ENCODE results near the gene RDH5. TPM values are rescaled to one million over a fixed set of nuclear protein-coding genes. Genes with fewer than 3 reads are reported as not detected.

Gene RDH5
- total RNA-seq, 1 experiment from 2014 or later, result 5.8 TPM

GRCh38 chr12:55728939-55729818, 9.0 kb downstream of the RDH5 start, which contains the start of gene CD63:
Gene CD63, minus strand, starts transcription at chr12:55729009. Its CDS starts 668 bp downstream, at chr12:55728341.
- H3K27ac Mint-ChIP-seq, result peak within 1 kb of the TSS; percentile 75
- peak; percentile 75 for ATAC-seq
- H3K27me3 Mint-ChIP-seq (ENCODE audit: low read depth), result no peaks in the 10 kb centered on the region
- H3K36me3 Mint-ChIP-seq, result peaks cover 14% of the 10 kb centered on the region
- peak within 1 kb of the TSS; percentile 88 for H3K4me3 Mint-ChIP-seq
- DNase-seq (ENCODE audit: low spot score), result peak; percentile 87
- H3K4me1 Mint-ChIP-seq, result peaks cover 31% of the 10 kb centered on the region
- TF ChIP-seq SMAD3 (CRISPR knock-in tag; IDR thresholded peaks at IDR 0.05; ENCODE audit: borderline replicate concordance), result no peak
- TF ChIP-seq, protein P1, sequence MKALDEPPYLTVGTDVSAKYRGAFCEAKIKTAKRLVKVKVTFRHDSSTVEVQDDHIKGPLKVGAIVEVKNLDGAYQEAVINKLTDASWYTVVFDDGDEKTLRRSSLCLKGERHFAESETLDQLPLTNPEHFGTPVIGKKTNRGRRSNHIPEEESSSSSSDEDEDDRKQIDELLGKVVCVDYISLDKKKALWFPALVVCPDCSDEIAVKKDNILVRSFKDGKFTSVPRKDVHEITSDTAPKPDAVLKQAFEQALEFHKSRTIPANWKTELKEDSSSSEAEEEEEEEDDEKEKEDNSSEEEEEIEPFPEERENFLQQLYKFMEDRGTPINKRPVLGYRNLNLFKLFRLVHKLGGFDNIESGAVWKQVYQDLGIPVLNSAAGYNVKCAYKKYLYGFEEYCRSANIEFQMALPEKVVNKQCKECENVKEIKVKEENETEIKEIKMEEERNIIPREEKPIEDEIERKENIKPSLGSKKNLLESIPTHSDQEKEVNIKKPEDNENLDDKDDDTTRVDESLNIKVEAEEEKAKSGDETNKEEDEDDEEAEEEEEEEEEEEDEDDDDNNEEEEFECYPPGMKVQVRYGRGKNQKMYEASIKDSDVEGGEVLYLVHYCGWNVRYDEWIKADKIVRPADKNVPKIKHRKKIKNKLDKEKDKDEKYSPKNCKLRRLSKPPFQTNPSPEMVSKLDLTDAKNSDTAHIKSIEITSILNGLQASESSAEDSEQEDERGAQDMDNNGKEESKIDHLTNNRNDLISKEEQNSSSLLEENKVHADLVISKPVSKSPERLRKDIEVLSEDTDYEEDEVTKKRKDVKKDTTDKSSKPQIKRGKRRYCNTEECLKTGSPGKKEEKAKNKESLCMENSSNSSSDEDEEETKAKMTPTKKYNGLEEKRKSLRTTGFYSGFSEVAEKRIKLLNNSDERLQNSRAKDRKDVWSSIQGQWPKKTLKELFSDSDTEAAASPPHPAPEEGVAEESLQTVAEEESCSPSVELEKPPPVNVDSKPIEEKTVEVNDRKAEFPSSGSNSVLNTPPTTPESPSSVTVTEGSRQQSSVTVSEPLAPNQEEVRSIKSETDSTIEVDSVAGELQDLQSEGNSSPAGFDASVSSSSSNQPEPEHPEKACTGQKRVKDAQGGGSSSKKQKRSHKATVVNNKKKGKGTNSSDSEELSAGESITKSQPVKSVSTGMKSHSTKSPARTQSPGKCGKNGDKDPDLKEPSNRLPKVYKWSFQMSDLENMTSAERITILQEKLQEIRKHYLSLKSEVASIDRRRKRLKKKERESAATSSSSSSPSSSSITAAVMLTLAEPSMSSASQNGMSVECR (CRISPR knock-in tag; IDR thresholded peaks at IDR 0.05; ENCODE audit: borderline replicate concordance), result peak; percentile 36; the same call in 1 of the 2 replicates
- TF ChIP-seq ETV6 (CRISPR knock-in tag; IDR thresholded peaks at IDR 0.05), result 0 out of 2 replicates have a peak, but pooled peaks have one; percentile 17
- peak; percentile 65; the same call in 1 of the 2 replicates for TF ChIP-seq E2F5 (CRISPR knock-in tag; IDR thresholded peaks at IDR 0.05)
- TF ChIP-seq, protein P2, sequence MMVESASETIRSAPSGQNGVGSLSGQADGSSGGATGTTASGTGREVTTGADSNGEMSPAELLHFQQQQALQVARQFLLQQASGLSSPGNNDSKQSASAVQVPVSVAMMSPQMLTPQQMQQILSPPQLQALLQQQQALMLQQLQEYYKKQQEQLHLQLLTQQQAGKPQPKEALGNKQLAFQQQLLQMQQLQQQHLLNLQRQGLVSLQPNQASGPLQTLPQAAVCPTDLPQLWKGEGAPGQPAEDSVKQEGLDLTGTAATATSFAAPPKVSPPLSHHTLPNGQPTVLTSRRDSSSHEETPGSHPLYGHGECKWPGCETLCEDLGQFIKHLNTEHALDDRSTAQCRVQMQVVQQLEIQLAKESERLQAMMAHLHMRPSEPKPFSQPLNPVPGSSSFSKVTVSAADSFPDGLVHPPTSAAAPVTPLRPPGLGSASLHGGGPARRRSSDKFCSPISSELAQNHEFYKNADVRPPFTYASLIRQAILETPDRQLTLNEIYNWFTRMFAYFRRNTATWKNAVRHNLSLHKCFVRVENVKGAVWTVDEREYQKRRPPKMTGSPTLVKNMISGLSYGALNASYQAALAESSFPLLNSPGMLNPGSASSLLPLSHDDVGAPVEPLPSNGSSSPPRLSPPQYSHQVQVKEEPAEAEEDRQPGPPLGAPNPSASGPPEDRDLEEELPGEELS (CRISPR knock-in tag; IDR thresholded peaks at IDR 0.05), result peak; percentile 63; the same call in 1 of the 2 replicates
- peak; percentile 94 for TF ChIP-seq USF2 (CRISPR knock-in tag; IDR thresholded peaks at IDR 0.05)
- peak; percentile 90 for TF ChIP-seq USF1 (CRISPR knock-in tag; IDR thresholded peaks at IDR 0.05)
- TF ChIP-seq NFYB (CRISPR knock-in tag; conservative IDR thresholded peaks at IDR 0.05; ENCODE audit: low read depth), result no peak
- peak; percentile 39; the same call in 1 of the 2 replicates for TF ChIP-seq CREM (CRISPR knock-in tag; IDR thresholded peaks at IDR 0.05)
- 0 out of 2 replicates have a peak, but pooled peaks have one; percentile 37 for TF ChIP-seq GABPB1 (CRISPR knock-in tag; IDR thresholded peaks at IDR 0.05)
- no peak for TF ChIP-seq TP53 (CRISPR knock-in tag; IDR thresholded peaks at IDR 0.05)
- TF ChIP-seq TEAD1 (CRISPR knock-in tag; IDR thresholded peaks at IDR 0.05), result peak; percentile 63; the same call in 1 of the 2 replicates
- peak; percentile 83 for TF ChIP-seq SP1 (CRISPR knock-in tag; conservative IDR thresholded peaks at IDR 0.05)
- TF ChIP-seq MYBL2 (CRISPR knock-in tag; IDR thresholded peaks at IDR 0.05), result peak; percentile 59; the same call in 1 of the 2 replicates
- TF ChIP-seq HMGXB4 (CRISPR knock-in tag; IDR thresholded peaks at IDR 0.05), result peak; percentile 51; the same call in 1 of the 2 replicates
- 0 out of 2 replicates have a peak, but pooled peaks have one; percentile 35 for TF ChIP-seq ATF1 (CRISPR knock-in tag; IDR thresholded peaks at IDR 0.05)
- TF ChIP-seq, protein P3, sequence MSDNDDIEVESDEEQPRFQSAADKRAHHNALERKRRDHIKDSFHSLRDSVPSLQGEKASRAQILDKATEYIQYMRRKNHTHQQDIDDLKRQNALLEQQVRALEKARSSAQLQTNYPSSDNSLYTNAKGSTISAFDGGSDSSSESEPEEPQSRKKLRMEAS (CRISPR knock-in tag; IDR thresholded peaks at IDR 0.05), result peak; percentile 77; the same call in 1 of the 2 replicates
- no peak for TF ChIP-seq CDX4 (CRISPR knock-in tag; IDR thresholded peaks at IDR 0.05; ENCODE audit: borderline replicate concordance)
- TF ChIP-seq KAT7 (CRISPR knock-in tag; IDR thresholded peaks at IDR 0.05; ENCODE audit: borderline replicate concordance), result no peak
- ChIA-PET CTCF (interaction anchor here (0.6 to 2.7 kb wide), 23 partner anchors 9 to 978 kb away, joined by 3 to 75 read pairs (median 4); partner anchors contain the start of genes BLOC1S1, DNAJC14, ITGA7 and ORMDL2), POLR2A (interaction anchor here (0.5 to 2.5 kb wide), 15 partner anchors 9 to 1428 kb away, joined by 3 to 21 read pairs (median 6); partner anchors contain the start of genes BLOC1S1, DNAJC14, GDF11 and ITGA7)
- no peaks in the 10 kb centered on the region for H3K9me3 Mint-ChIP-seq

Measured in WTC11 (cell line).